H1 (cell line): ENCODE results near the gene SBF2. TPM values are rescaled to one million over a fixed set of nuclear protein-coding genes. Genes with fewer than 3 reads are reported as not detected.

ENCODE experiments used
- CTCF ChIA-PET: fragments of 300-600 bp; sonication (Branson Sonifier 250); formaldehyde crosslinking; loops from one replicate; lab custom pipeline; 2021; ENCODE audit not compliant: partially characterized antibody; lab: Charles Lee
- POLR2A ChIA-PET: fragments of 300-600 bp; sonication (Branson Sonifier 250); formaldehyde crosslinking; loops from one replicate; lab custom pipeline; 2021; ENCODE audit warnings: inconsistent platforms; ENCODE audit not compliant: partially characterized antibody; lab: Charles Lee
- DNase-seq, 2 experiments: peaks; one replicate each; pipeline versions ENCODE4 v3.0.0 to v3.0.0-alpha.2; 2010 to 2022; ENCODE audit warnings: low spot score in 2 of 2, low read depth in 1 of 2, mixed read lengths in 1 of 2
- FAIRE-seq: peaks from 2 replicates; lab custom pipeline; 2011; peaks lifted over from hg19 to GRCh38; lab: Jason Lieb, UNC
- H2AFZ ChIP-seq: 2 replicates; pipeline ENCODE4 v1.8.1; 2012; ENCODE audit warnings: low read length, inconsistent platforms
- H2AK5ac ChIP-seq: 2 replicates; pipeline ENCODE4 v1.6.1; 2013; ENCODE audit warnings: low read depth, low read length
- H2BK120ac ChIP-seq: replicated peaks from 2 replicates; pipeline ENCODE3; 2013; ENCODE audit warnings: low read depth, low read length, inconsistent platforms
- H2BK12ac ChIP-seq: 2 replicates; pipeline ENCODE4 v1.6.1; 2013; ENCODE audit warnings: low read depth, low read length
- H2BK15ac ChIP-seq: 2 replicates; pipeline ENCODE4 v1.6.1; 2013; ENCODE audit warnings: low read length
- H2BK20ac ChIP-seq: 2 replicates; pipeline ENCODE4 v1.6.1; 2013; ENCODE audit warnings: low read length
- H2BK5ac ChIP-seq: 2 replicates; pipeline ENCODE4 v1.6.1; 2013; ENCODE audit warnings: low read depth, low read length
- H3K14ac ChIP-seq: 2 replicates; pipeline ENCODE4 v1.6.1; 2013; ENCODE audit warnings: inconsistent platforms; ENCODE audit not compliant: insufficient read length
- H3K18ac ChIP-seq: 2 replicates; pipeline ENCODE4 v1.6.1; 2013; ENCODE audit warnings: low read length; ENCODE audit errors: extremely low read depth
- H3K23ac ChIP-seq: 2 replicates; pipeline ENCODE4 v1.6.1; 2013; ENCODE audit warnings: inconsistent platforms; ENCODE audit not compliant: insufficient read length
- H3K23me2 ChIP-seq: 2 replicates; pipeline ENCODE4 v1.6.1; 2013; ENCODE audit warnings: low read depth, low read length
- H3K27ac ChIP-seq: 2 replicates; pipeline ENCODE4 v1.6.1; 2011; ENCODE audit warnings: low read depth, low read length, inconsistent platforms
- H3K27me3 ChIP-seq, 4 experiments: replicated peaks in 1 of 4; 1 replicate in 1 of 4; 2 replicates in 3 of 4; pipeline versions ENCODE4 v1.6.1 to v1.8.1; 2011 to 2013; ENCODE audit warnings: low read length in 3 of 4, mild to moderate bottlenecking in 3 of 4, inconsistent platforms in 2 of 4, mixed read lengths in 2 of 4, moderate library complexity in 1 of 4; ENCODE audit not compliant: control insufficient read depth in 3 of 4, insufficient read depth in 3 of 4; ENCODE audit errors: extremely low read depth in 1 of 4
- H3K36me3 ChIP-seq, 4 experiments: 2 replicates each; pipeline versions ENCODE4 v1.6.1 to v1.8.1; 2011 to 2013; ENCODE audit warnings: mild to moderate bottlenecking in 4 of 4, low read length in 3 of 4, moderate library complexity in 2 of 4, control low read depth in 1 of 4, inconsistent platforms in 1 of 4; ENCODE audit not compliant: insufficient read depth in 4 of 4, control insufficient read depth in 2 of 4
- H3K4ac ChIP-seq: replicated peaks from 2 replicates; pipeline ENCODE3; 2013; ENCODE audit warnings: low read length, low read depth, mixed read lengths, inconsistent platforms; ENCODE audit not compliant: insufficient read length
- H3K4me1 ChIP-seq, 4 experiments: replicated peaks in 1 of 4; 1 replicate in 1 of 4; 2 replicates in 3 of 4; pipeline versions ENCODE4 v1.6.1 to v1.8.1; 2011 to 2013; ENCODE audit warnings: low read length in 3 of 4, inconsistent platforms in 2 of 4, mixed read lengths in 1 of 4; ENCODE audit not compliant: insufficient read depth in 4 of 4, control insufficient read depth in 3 of 4
- H3K4me2 ChIP-seq, 2 experiments: 2 replicates each; pipeline versions ENCODE4 v1.6.1 to v1.8.1; 2011 to 2013; ENCODE audit warnings: low read depth in 2 of 2, low read length in 2 of 2, control low read depth in 1 of 2, inconsistent platforms in 1 of 2, mild to moderate bottlenecking in 1 of 2; ENCODE audit not compliant: insufficient read depth in 1 of 2
- H3K4me3 ChIP-seq, 4 experiments: fragments of 200-600, 300-600 bp in 1 of 4; sonication (generic), shearing (Covaris generic), sonication (Bioruptor Twin) in 1 of 4; 2 replicates each; pipeline versions ENCODE4 v1.5.1 to v1.8.1; 2011 to 2016; ENCODE audit warnings: low read length in 4 of 4, low read depth in 3 of 4, control low read depth in 2 of 4, inconsistent platforms in 2 of 4, mild to moderate bottlenecking in 2 of 4, mixed read lengths in 1 of 4, moderate library complexity in 1 of 4; ENCODE audit not compliant: insufficient read depth in 2 of 4; ENCODE audit errors: extremely low read depth in 1 of 4
- H3K56ac ChIP-seq: replicated peaks from 2 replicates; pipeline ENCODE3; 2013; ENCODE audit warnings: low read depth, mild to moderate bottlenecking, mixed read lengths, low read length, inconsistent platforms; ENCODE audit not compliant: insufficient read length
- H3K79me1 ChIP-seq: 2 replicates; pipeline ENCODE4 v1.6.1; 2013; ENCODE audit warnings: low read depth, low read length, control low read depth
- H3K79me2 ChIP-seq, 2 experiments: 2 replicates each; pipeline versions ENCODE4 v1.6.1 to v1.8.1; 2012 to 2013; ENCODE audit warnings: low read length in 2 of 2, mild to moderate bottlenecking in 2 of 2, inconsistent platforms in 1 of 2; ENCODE audit not compliant: insufficient read depth in 2 of 2, control insufficient read depth in 1 of 2
- H3K9ac ChIP-seq, 4 experiments: replicated peaks in 1 of 4; 1 replicate in 1 of 4; 2 replicates in 3 of 4; pipeline versions ENCODE4 v1.6.1 to v1.8.1; 2011 to 2013; ENCODE audit warnings: low read depth in 3 of 4, low read length in 3 of 4, control low read depth in 2 of 4, mild to moderate bottlenecking in 2 of 4, moderate library complexity in 2 of 4, inconsistent platforms in 1 of 4; ENCODE audit errors: extremely low read depth in 1 of 4
- H3K9me3 ChIP-seq, 2 experiments: 2 replicates each; pipeline versions ENCODE4 v1.6.1 to v1.8.1; 2012 to 2013; ENCODE audit warnings: mild to moderate bottlenecking in 2 of 2, moderate library complexity in 2 of 2, control low read depth in 1 of 2, inconsistent platforms in 1 of 2, low read depth in 1 of 2, low read length in 1 of 2, mixed read lengths in 1 of 2; ENCODE audit not compliant: insufficient read depth in 2 of 2
- H4K20me1 ChIP-seq, 2 experiments: replicated peaks in 1 of 2; 2 replicates each; pipeline versions ENCODE3 to v1.8.1; 2011 to 2013; ENCODE audit warnings: inconsistent platforms in 2 of 2, low read length in 2 of 2, mild to moderate bottlenecking in 1 of 2; ENCODE audit not compliant: insufficient read depth in 2 of 2, control insufficient read depth in 1 of 2
- H4K5ac ChIP-seq: 2 replicates; pipeline ENCODE4 v1.6.1; 2013; ENCODE audit warnings: low read length, low read depth, mixed read lengths, inconsistent platforms; ENCODE audit not compliant: insufficient read length
- H4K8ac ChIP-seq: 2 replicates; pipeline ENCODE4 v1.8.0; 2013; ENCODE audit warnings: mild to moderate bottlenecking, moderate library complexity, low read length, inconsistent platforms; ENCODE audit not compliant: insufficient read depth; ENCODE audit errors: extremely low read depth
- H4K91ac ChIP-seq: replicated peaks from 2 replicates; pipeline ENCODE3; 2013; ENCODE audit warnings: low read length, mixed read lengths, inconsistent platforms; ENCODE audit not compliant: insufficient read length
- ASH2L ChIP-seq: fragments of 200-600, 300-600 bp; sonication (generic); IDR thresholded peaks from one replicate; pipeline ENCODE4 v1.7.1; 2017; ENCODE audit warnings: low read length
- HDAC2 ChIP-seq, 2 experiments: fragments of 300-600 bp in 1 of 2; sonication (generic) in 1 of 2; IDR thresholded peaks; 2 replicates each; pipeline ENCODE4 v1.6.1; 2011 to 2012; ENCODE audit warnings: low read depth in 2 of 2, low read length in 2 of 2, mild to moderate bottlenecking in 2 of 2, moderate library complexity in 2 of 2, borderline replicate concordance in 1 of 2, inconsistent platforms in 1 of 2
- KDM5A ChIP-seq: fragments of 200-600 bp; IDR thresholded peaks from 2 replicates; pipeline ENCODE4 v1.7.1; 2012; ENCODE audit warnings: mild to moderate bottlenecking, low read length, inconsistent platforms, mixed read lengths
- NANOG ChIP-seq: IDR thresholded peaks from 2 replicates; pipeline ENCODE4 v1.6.1; 2011; ENCODE audit warnings: low read length, low read depth, mild to moderate bottlenecking, inconsistent platforms; ENCODE audit not compliant: insufficient read depth, poor library complexity, severe bottlenecking
- NRF1 ChIP-seq: IDR thresholded peaks from 2 replicates; pipeline ENCODE4 v1.6.1; 2011; ENCODE audit warnings: mild to moderate bottlenecking, low read depth, low read length, improper control_type of control experiment
- POU5F1 ChIP-seq: IDR thresholded peaks from 2 replicates; pipeline ENCODE4 v1.6.1; 2011; ENCODE audit warnings: low read depth, mild to moderate bottlenecking, low read length, moderate library complexity
- RAD21 ChIP-seq, 2 experiments: IDR thresholded peaks in 1 of 2; conservative IDR thresholded peaks in 1 of 2; 2 replicates each; pipeline ENCODE4 v1.6.1; 2011; ENCODE audit warnings: low read depth in 2 of 2, low read length in 2 of 2, improper control_type of control experiment in 1 of 2, inconsistent platforms in 1 of 2, mild to moderate bottlenecking in 1 of 2, moderate library complexity in 1 of 2
- RXRA ChIP-seq: IDR thresholded peaks from 2 replicates; pipeline ENCODE4 v1.6.1; 2011; ENCODE audit warnings: low read depth, mild to moderate bottlenecking, low read length, moderate library complexity; ENCODE audit not compliant: insufficient read depth
- SIRT6 ChIP-seq: IDR thresholded peaks from one replicate; pipeline ENCODE4 v1.7.1; 2012; ENCODE audit warnings: low read length, inconsistent platforms
- SIX5 ChIP-seq: IDR thresholded peaks from 2 replicates; pipeline ENCODE4 v1.6.1; 2011; ENCODE audit warnings: mild to moderate bottlenecking, low read depth, low read length
- SP4 ChIP-seq: IDR thresholded peaks from 2 replicates; pipeline ENCODE4 v1.6.1; 2012; ENCODE audit warnings: low read length, inconsistent platforms
- SUZ12 ChIP-seq: fragments of 200-600 bp; sonication (generic); IDR thresholded peaks from 2 replicates; pipeline ENCODE4 v1.6.1; 2012; ENCODE audit warnings: mild to moderate bottlenecking, inconsistent platforms, low read length, moderate library complexity, mixed read lengths
- TEAD4 ChIP-seq: IDR thresholded peaks from 2 replicates; pipeline ENCODE4 v1.6.1; 2012; ENCODE audit warnings: low read depth, low read length, inconsistent platforms, mixed read lengths
- YY1 ChIP-seq: IDR thresholded peaks from 2 replicates; pipeline ENCODE4 v1.6.1; 2011; ENCODE audit warnings: low read depth, mild to moderate bottlenecking, low read length
- WGBS, 2 experiments: shearing (Covaris generic) in 1 of 2; methylation state at CpG; one replicate each; pipeline versions ENCODE4 v1.1.6 to v1.1.7; 2013 to 2015; ENCODE audit warnings: low lambda C conversion rate in 2 of 2, mixed read lengths in 2 of 2, inconsistent platforms in 1 of 2, low coverage in 1 of 2, missing lambda C conversion rate in 1 of 2; ENCODE audit not compliant: insufficient replicate concordance in 2 of 2, insufficient coverage in 1 of 2, insufficient read length in 1 of 2; ENCODE audit errors: extremely low coverage in 1 of 2, missing lambda C conversion rate in 1 of 2; 5-methylcytosine and 5-hydroxymethylcytosine counted together
- polyA plus RNA-seq, 7 experiments: library from polyadenylated mRNA; depleted of rRNA in 3 of 7; stranded (reverse) in 5 of 7; unstranded in 2 of 7; fragments of >200 nt in 5 of 7; fragments of 200-250 nt in 2 of 7; gene quantifications; 1 replicate in 5 of 7; 2 replicates in 1 of 7; 4 replicates in 1 of 7; pipeline versions ENCODE4 v1.2.1 to v1.2.3, GENCODE V29; 2011 to 2013; ENCODE audit warnings: missing spikeins in 2 of 7, mixed read lengths in 2 of 7
- total RNA-seq: library from RNA; stranded (reverse); fragmentation: NEBNext Ultra II Directional; extraction: Animal tissue kit (Norgen Biotek cat#: 25700); gene quantifications from 2 replicates; pipeline ENCODE4 v1.2.1, GENCODE V29; 2021

Gene SBF2
- total and polyA plus RNA-seq, 2 of the 8 experiments (the other 6 are each of a cell fraction or from before 2014, with no cell fraction given), result 36.7 to 50.5 TPM

- no peak overlapping the region for H2AK5ac ChIP-seq
- H3K79me1 ChIP-seq, result no peaks in the 10 kb centered on the region
- no peak overlapping the region for H2BK12ac ChIP-seq
- no peak overlapping the region for H3K18ac ChIP-seq
- DNase-seq (no peak), FAIRE-seq (no peak)
- no peaks in the 10 kb centered on the region for H3K79me2 ChIP-seq
- no peak overlapping the region for H4K8ac ChIP-seq
- no peaks in the 10 kb centered on the region for H3K9me3 ChIP-seq
- ChIA-PET POLR2A (no interaction called here), CTCF (no interaction called here)
- no peaks in the 10 kb centered on the region for H4K20me1 ChIP-seq
- H2AFZ ChIP-seq, result no peak overlapping the region
- H3K56ac ChIP-seq, result no peak overlapping the region
- no peak overlapping the region for H3K9ac ChIP-seq
- no peak overlapping the region for H2BK15ac ChIP-seq
- no peak overlapping the region for H2BK20ac ChIP-seq
- 91% methylated on average over 3 of the region's 3 CpGs; no CpG with 5 or more reads in 1 of the 2 experiments for WGBS, 2 experiments
- no peak overlapping the region for H3K4ac ChIP-seq
- H3K4me1 ChIP-seq, result peaks cover 0 to 2% (median 0%) of the 10 kb centered on the region in 4 experiments; a peak in 1 of 7 replicates
- H4K5ac ChIP-seq, result no peak overlapping the region
- no peak overlapping the region for H4K91ac ChIP-seq
- H3K4me2 ChIP-seq, result no peak overlapping the region
- no peaks in the 10 kb centered on the region for H3K27me3 ChIP-seq
- H3K23me2 ChIP-seq, result no peaks in the 10 kb centered on the region
- H3K27ac ChIP-seq, result no peak overlapping the region
- H3K14ac ChIP-seq, result no peak overlapping the region
- no peak overlapping the region for H3K23ac ChIP-seq
- no peak overlapping the region for H2BK5ac ChIP-seq
- peaks cover 2 to 4% (median 3%) of the 10 kb centered on the region in 4 experiments; a peak in 3 of 8 replicates for H3K36me3 ChIP-seq
- H3K4me3 ChIP-seq, result no peak overlapping the region
- no peak overlapping the region for H2BK120ac ChIP-seq
- TF ChIP-seq NRF1, result no peak
- TF ChIP-seq ASH2L, result no peak
- TF ChIP-seq SUZ12, result no peak
- TF ChIP-seq YY1, result no peak
- no peak for TF ChIP-seq SIX5
- no peak for TF ChIP-seq SP4
- TF ChIP-seq NANOG, result no peak
- TF ChIP-seq SIRT6, result no peak
- TF ChIP-seq POU5F1, result no peak
- TF ChIP-seq RAD21 (IDR thresholded peaks at IDR 0.05 in 1 of 2, conservative IDR thresholded peaks at IDR 0.05 in 1 of 2; ENCODE audit: low read depth in 2 of 2, low read length in 2 of 2), result no peak
- no peak for TF ChIP-seq HDAC2 (IDR thresholded peaks at IDR 0.05; ENCODE audit: borderline replicate concordance in 1 of 2, low read depth in 2 of 2, low read length in 2 of 2)
- TF ChIP-seq TEAD4, result no peak
- no peak for TF ChIP-seq KDM5A
- TF ChIP-seq RXRA, result no peak
Observed at GRCh38 chr11:10029386-10030121, 264.5 kb downstream of the SBF2 start.
